ENCODE measurements around the gene ALAS2. TPM values are rescaled to one million over a fixed set of nuclear protein-coding genes. Genes with fewer than 3 reads are reported as not detected.

ALAS2 gene
- total RNA-seq, 1 donor from 2014 or later, result not detected

Other genes with a start within 250 kb of the ALAS2 start
- gene ITIH6, start 232.7 kb downstream of the ALAS2 start, total RNA-seq, result not detected in 2 replicates
- gene MAGED2, start 223.2 kb downstream of the ALAS2 start, total RNA-seq, result 25.7 and 31.2 TPM in 2 replicates
- 0.78 and 1.3 TPM in 2 replicates for gene TRO, start 110.2 kb downstream of the ALAS2 start, total RNA-seq
- gene PFKFB1, start 36.8 kb downstream of the ALAS2 start, total RNA-seq, result 0.39 and 0.93 TPM in 2 replicates
- 33.9 and 36.8 TPM in 2 replicates for gene APEX2, start 30.6 kb downstream of the ALAS2 start, total RNA-seq
- not detected in 2 replicates for gene PAGE2B, start 44.1 kb upstream of the ALAS2 start, total RNA-seq
- not detected in 2 replicates for gene PAGE2, start 58.0 kb upstream of the ALAS2 start, total RNA-seq
- gene PAGE5, start 189.4 kb upstream of the ALAS2 start, total RNA-seq, result not detected in 2 replicates
- gene PAGE3, start 233.9 kb upstream of the ALAS2 start, total RNA-seq, result not detected in 2 replicates

Measured in activated T-helper 1 cell treated with anti-CD3 and anti-CD28 coated beads, Interleukin-12 subunit alpha, Interleukin-12 subunit beta, Interleukin-2, Interleukin-4 antibody, amounts not matched to agents 30 ng/mL and 10 ng/mL and 1 ng/mL, durations not matched to agents 14 hours and 24 hours and 36 hours (primary cell).